ENCODE results near the gene ZBTB46.
"Not testable (repeated sequence)": the region's sequence is repeated elsewhere in the genome, so short reads cannot be mapped to it uniquely, and the experiment has no call there.

The ZBTB46 gene

GRCh38 chr20:63807654-63808053 lies 23.4 kb downstream of the ZBTB46 start:
- Histone ChIP-seq H3K27me3 (ENCODE audit: insufficient read depth, low read length) (no peaks in the 10 kb centered on the region), H3K4me2 (ENCODE audit: low read length) (no peak overlapping the region), H2BK12ac (ENCODE audit: low read length) (no peak overlapping the region), H4K12ac (ENCODE audit: low read depth, low read length) (no peak overlapping the region), H3K23ac (ENCODE audit: low read length) (no peak overlapping the region), H3K14ac (ENCODE audit: low read length) (no peak overlapping the region), H2BK5ac (ENCODE audit: low read depth, low read length, poor library complexity) (no peak overlapping the region), H2AFZ (ENCODE audit: insufficient read depth, low read length, poor library complexity) (no peak overlapping the region), H3K9me3 (ENCODE audit: insufficient read depth, low read depth, low read length) (peaks cover 2% of the 10 kb centered on the region), H4K91ac (ENCODE audit: low read depth, low read length) (no peak overlapping the region), H3K4me1 (ENCODE audit: control insufficient read depth in 1 of 2, insufficient read depth in 2 of 2, low read length in 2 of 2) (peaks cover 0 to 2% of the 10 kb centered on the region in 2 experiments), H3K27ac (ENCODE audit: low read depth, low read length) (no peak overlapping the region), H3K9ac (ENCODE audit: low read length) (no peak overlapping the region), H2BK120ac (ENCODE audit: insufficient read depth, low read length, poor library complexity) (no peak overlapping the region), H4K8ac (ENCODE audit: low read depth, low read length) (no peak overlapping the region), H3K79me1 (ENCODE audit: low read length) (no peaks in the 10 kb centered on the region), H3K36me3 (ENCODE audit: control insufficient read depth in 1 of 2, insufficient read depth in 2 of 2, low read length in 2 of 2) (peaks cover 4 to 7% of the 10 kb centered on the region in 2 experiments), H3K79me2 (ENCODE audit: control insufficient read depth, insufficient read depth, low read length, poor library complexity) (peaks cover 4% of the 10 kb centered on the region), H2AK5ac (ENCODE audit: low read length) (no peak overlapping the region), H3K4me3 (ENCODE audit: low read depth, low read length) (no peak overlapping the region), H3K4ac (ENCODE audit: low read depth, low read length) (no peak overlapping the region), H3K18ac (ENCODE audit: low read length) (no peak overlapping the region)
- no peak for DNase-seq
- WGBS (ENCODE audit: extremely low coverage, insufficient coverage, insufficient read length), result no CpG with 5 or more reads among the region's 23 CpGs

DNA sequence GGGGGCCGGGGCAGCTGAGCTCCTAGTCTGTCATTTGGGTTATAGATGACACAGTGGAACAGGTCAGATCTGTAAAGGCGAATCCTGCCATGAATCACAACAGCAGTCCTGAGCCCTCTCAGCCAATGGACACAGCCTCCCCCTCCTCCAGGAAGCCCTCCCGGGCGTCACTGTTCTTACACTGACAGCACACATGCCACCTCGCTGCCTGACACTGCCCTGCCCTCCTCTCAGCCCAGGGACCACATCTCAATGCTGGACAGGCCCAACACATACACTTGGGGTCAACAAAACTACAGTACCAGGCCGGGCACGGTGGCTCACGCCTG lies 26.8 kb downstream of the ZBTB46 start:
- WGBS (ENCODE audit: extremely low coverage, insufficient coverage, insufficient read length), result no CpG with 5 or more reads among the region's 8 CpGs

DNA sequence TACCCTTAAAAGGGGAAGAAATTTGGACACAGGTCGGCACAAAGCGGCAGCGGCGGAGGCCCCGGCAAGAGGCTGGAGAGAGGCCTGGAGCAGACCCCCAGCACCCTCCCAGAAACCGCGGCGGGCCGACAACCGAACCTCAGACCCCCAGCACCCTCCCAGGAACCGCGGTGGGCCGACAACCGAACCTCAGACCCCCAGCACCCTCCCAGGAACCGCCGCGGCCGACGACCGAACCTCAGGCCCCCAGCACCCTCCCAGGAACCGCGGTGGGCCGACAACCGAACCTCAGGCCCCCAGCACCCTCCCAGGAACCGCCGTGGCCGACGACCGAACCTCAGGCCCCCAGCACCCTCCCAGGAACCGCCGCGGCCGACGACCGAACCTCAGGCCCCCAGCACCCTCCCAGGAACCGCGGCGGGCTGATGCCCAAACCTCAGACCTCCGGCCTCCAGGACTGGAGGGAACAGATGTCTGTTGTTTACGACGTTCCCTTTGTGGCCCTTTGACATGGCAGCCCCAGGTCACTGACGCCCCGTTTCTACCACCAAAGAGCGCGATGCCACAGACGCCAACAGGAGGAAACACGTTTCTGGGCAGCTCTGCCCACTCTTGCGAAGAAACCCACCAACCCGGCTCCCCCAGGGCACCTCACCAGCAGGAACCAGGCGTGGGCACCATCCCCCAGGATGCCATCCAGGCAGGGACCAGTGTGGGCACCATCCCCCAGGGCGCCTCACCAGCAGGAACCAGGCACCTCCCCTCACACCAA lies 28.4 kb downstream of the ZBTB46 start:
- H2AK5ac ChIP-seq (ENCODE audit: low read length), result no peak overlapping the region
- H2BK120ac ChIP-seq (ENCODE audit: insufficient read depth, low read length, poor library complexity), result no peak overlapping the region
- no CpG with 5 or more reads among the region's 51 CpGs for WGBS (ENCODE audit: extremely low coverage, insufficient coverage, insufficient read length)

More for the DNA sequence above, 26.8 kb downstream of the ZBTB46 start:
- Histone ChIP-seq H3K9me3 (ENCODE audit: insufficient read depth, low read depth, low read length) (peaks cover 4% of the 10 kb centered on the region), H2AK5ac (ENCODE audit: low read length) (no peak overlapping the region), H3K27ac (ENCODE audit: low read depth, low read length) (no peak overlapping the region), H4K8ac (ENCODE audit: low read depth, low read length) (no peak overlapping the region), H3K9ac (ENCODE audit: low read length) (no peak overlapping the region), H4K91ac (ENCODE audit: low read depth, low read length) (no peak overlapping the region), H4K12ac (ENCODE audit: low read depth, low read length) (no peak overlapping the region), H3K27me3 (ENCODE audit: insufficient read depth, low read length) (no peaks in the 10 kb centered on the region), H3K4me3 (ENCODE audit: low read depth, low read length) (no peak overlapping the region), H3K18ac (ENCODE audit: low read length) (no peak overlapping the region), H3K79me1 (ENCODE audit: low read length) (no peaks in the 10 kb centered on the region), H3K4ac (ENCODE audit: low read depth, low read length) (no peak overlapping the region), H3K23ac (ENCODE audit: low read length) (no peak overlapping the region), H2BK12ac (ENCODE audit: low read length) (no peak overlapping the region), H2BK5ac (ENCODE audit: low read depth, low read length, poor library complexity) (no peak overlapping the region), H3K4me2 (ENCODE audit: low read length) (no peak overlapping the region), H2BK120ac (ENCODE audit: insufficient read depth, low read length, poor library complexity) (no peak overlapping the region), H3K4me1 (ENCODE audit: control insufficient read depth in 1 of 2, insufficient read depth in 2 of 2, low read length in 2 of 2) (peaks cover 0 to 2% of the 10 kb centered on the region in 2 experiments), H3K36me3 (ENCODE audit: control insufficient read depth in 1 of 2, insufficient read depth in 2 of 2, low read length in 2 of 2) (peaks cover 2 to 7% of the 10 kb centered on the region in 2 experiments), H2AFZ (ENCODE audit: insufficient read depth, low read length, poor library complexity) (no peak overlapping the region), H3K79me2 (ENCODE audit: control insufficient read depth, insufficient read depth, low read length, poor library complexity) (peaks cover 4% of the 10 kb centered on the region), H3K14ac (ENCODE audit: low read length) (no peak overlapping the region)
- DNase-seq, result no peak

DNA sequence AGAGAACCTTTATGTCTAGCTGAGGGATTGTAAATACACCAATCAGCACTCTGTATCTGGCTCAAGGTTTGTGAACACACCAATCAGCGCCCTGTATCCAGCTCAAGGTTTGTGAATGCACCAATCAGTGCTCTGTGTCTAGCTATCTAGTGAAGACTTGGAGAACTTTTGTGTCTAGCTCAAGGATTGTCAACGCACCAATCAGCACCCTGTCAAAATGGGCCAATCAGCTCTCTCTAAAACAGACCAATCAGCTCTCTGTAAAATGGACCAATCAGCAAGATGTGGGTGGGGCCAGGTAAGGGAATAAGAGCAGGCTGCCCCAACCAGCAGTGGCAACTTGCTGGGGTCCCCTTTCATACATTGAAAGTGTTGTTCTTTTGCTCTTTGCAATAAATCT lies 29.9 kb downstream of the ZBTB46 start:
- H2BK120ac ChIP-seq (ENCODE audit: insufficient read depth, low read length, poor library complexity); H2AFZ ChIP-seq (ENCODE audit: insufficient read depth, low read length, poor library complexity); H4K8ac ChIP-seq (ENCODE audit: low read depth, low read length); H3K18ac ChIP-seq (ENCODE audit: low read length); H2BK5ac ChIP-seq (ENCODE audit: low read depth, low read length, poor library complexity); DNase-seq; H3K9me3 ChIP-seq (ENCODE audit: insufficient read depth, low read depth, low read length); H3K4ac ChIP-seq (ENCODE audit: low read depth, low read length); H2BK12ac ChIP-seq (ENCODE audit: low read length); H4K91ac ChIP-seq (ENCODE audit: low read depth, low read length); H3K9ac ChIP-seq (ENCODE audit: low read length); H3K79me2 ChIP-seq (ENCODE audit: control insufficient read depth, insufficient read depth, low read length, poor library complexity); H3K79me1 ChIP-seq (ENCODE audit: low read length); H3K4me1 ChIP-seq (ENCODE audit: control insufficient read depth in 1 of 2, insufficient read depth in 2 of 2, low read length in 2 of 2); H2AK5ac ChIP-seq (ENCODE audit: low read length); H3K4me2 ChIP-seq (ENCODE audit: low read length); H3K27ac ChIP-seq (ENCODE audit: low read depth, low read length); H3K4me3 ChIP-seq (ENCODE audit: low read depth, low read length); H3K14ac ChIP-seq (ENCODE audit: low read length); H3K36me3 ChIP-seq (ENCODE audit: control insufficient read depth in 1 of 2, insufficient read depth in 2 of 2, low read length in 2 of 2); H4K12ac ChIP-seq (ENCODE audit: low read depth, low read length); H3K23ac ChIP-seq (ENCODE audit: low read length); H3K27me3 ChIP-seq (ENCODE audit: insufficient read depth, low read length): not testable (repeated sequence)
- no CpG with 5 or more reads among the region's 2 CpGs for whole genome bisulfite sequencing (ENCODE audit: extremely low coverage, insufficient coverage, insufficient read length)

More for the DNA sequence above, 28.4 kb downstream of the ZBTB46 start:
- Histone ChIP-seq H3K27me3 (ENCODE audit: insufficient read depth, low read length) (no peaks in the 10 kb centered on the region), H3K4ac (ENCODE audit: low read depth, low read length) (no peak overlapping the region), H3K23ac (ENCODE audit: low read length) (no peak overlapping the region), H2BK12ac (ENCODE audit: low read length) (no peak overlapping the region), H3K27ac (ENCODE audit: low read depth, low read length) (no peak overlapping the region), H3K9ac (ENCODE audit: low read length) (no peak overlapping the region), H4K12ac (ENCODE audit: low read depth, low read length) (no peak overlapping the region), H3K9me3 (ENCODE audit: insufficient read depth, low read depth, low read length) (peaks cover 4% of the 10 kb centered on the region), H2AFZ (ENCODE audit: insufficient read depth, low read length, poor library complexity) (no peak overlapping the region), H3K14ac (ENCODE audit: low read length) (no peak overlapping the region), H3K36me3 (ENCODE audit: control insufficient read depth in 1 of 2, insufficient read depth in 2 of 2, low read length in 2 of 2) (peaks cover 2 to 6% of the 10 kb centered on the region in 2 experiments), H3K18ac (ENCODE audit: low read length) (no peak overlapping the region), H3K79me2 (ENCODE audit: control insufficient read depth, insufficient read depth, low read length, poor library complexity) (peaks cover 2% of the 10 kb centered on the region), H3K4me2 (ENCODE audit: low read length) (no peak overlapping the region), H4K91ac (ENCODE audit: low read depth, low read length) (no peak overlapping the region), H3K4me1 (ENCODE audit: control insufficient read depth in 1 of 2, insufficient read depth in 2 of 2, low read length in 2 of 2) (no peaks in the 10 kb centered on the region), H3K79me1 (ENCODE audit: low read length) (no peaks in the 10 kb centered on the region), H3K4me3 (ENCODE audit: low read depth, low read length) (no peak overlapping the region), H4K8ac (ENCODE audit: low read depth, low read length) (no peak overlapping the region), H2BK5ac (ENCODE audit: low read depth, low read length, poor library complexity) (no peak overlapping the region)
- DNase-seq, result no peak

Measured in trophoblast cell (in vitro differentiated cells and primary cell).